Measurements from ENCODE around the gene GAREM2. TPM values are rescaled to one million over a fixed set of nuclear protein-coding genes. Genes with fewer than 3 reads are reported as not detected.
A peak's percentile ranks its signal among the peaks of the same experiment; 100 is the strongest.

The GAREM2 gene
- total RNA-seq, 4 donors from 2014 or later = 0.39 to 0.98 (median 0.72) TPM

- peak in 1 of 2 donors; percentile 60 for DNase-seq (ENCODE audit: low spot score in 2 of 2)
- WGBS = 97% methylated on average over 5 of the region's 5 CpGs
Observed at GRCh38 chr2:26169226-26169625, 3.7 kb upstream of the GAREM2 start.

DNA sequence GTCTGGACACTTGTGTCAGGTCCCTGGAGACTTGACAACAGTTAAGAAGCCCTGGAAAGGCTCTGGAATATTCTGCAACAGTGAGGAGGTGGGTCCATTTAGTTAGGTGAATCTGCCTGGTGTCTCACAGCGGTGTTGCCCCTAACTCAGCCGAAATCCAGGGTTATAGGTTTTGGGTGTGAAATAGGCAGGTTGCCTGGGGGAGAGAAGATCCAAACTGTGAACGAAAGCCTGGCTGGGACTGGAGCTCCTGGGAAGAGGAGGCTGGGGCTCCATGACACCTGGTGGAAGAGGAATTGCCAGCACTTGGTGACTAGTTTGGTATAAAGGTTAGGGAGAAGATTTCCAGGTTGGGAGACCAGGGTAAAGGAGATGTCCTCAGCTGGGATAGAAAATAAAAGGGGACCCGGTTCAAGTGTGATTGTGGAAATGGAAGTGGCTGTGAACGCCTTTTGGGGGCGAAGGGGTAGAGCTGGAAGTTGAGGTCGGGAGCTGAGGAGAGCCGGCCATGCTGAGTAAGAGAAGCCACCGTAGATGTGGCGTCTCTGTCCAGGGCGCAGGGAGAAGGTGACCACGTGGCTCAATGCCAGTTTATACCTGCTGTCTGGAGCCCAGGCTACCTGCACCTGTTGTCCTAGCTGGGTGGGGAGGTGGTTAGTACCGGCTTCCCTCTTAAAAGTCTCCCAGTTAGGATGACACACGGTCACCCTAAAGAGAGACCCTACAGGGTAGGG is 3.0 kb upstream of the GAREM2 start:
- WGBS = 87% methylated on average over 14 of the region's 14 CpGs
- H3K4me1 ChIP-seq = peaks cover 16% of the 10 kb centered on the region
- peak in 1 of 2 donors; percentile 58 for DNase-seq (ENCODE audit: low spot score in 2 of 2)

More at GRCh38 chr2:26169226-26169625, 3.7 kb upstream of the GAREM2 start:
- no peak overlapping the region for H3K4me3 ChIP-seq
- no peak overlapping the region for H3K27ac ChIP-seq
- TF ChIP-seq EP300 (IDR thresholded peaks at IDR 0.05) = no peak
- TF ChIP-seq POLR2AphosphoS5 (IDR thresholded peaks at IDR 0.05) = no peak
- TF ChIP-seq CTCF (IDR thresholded peaks at IDR 0.05) = no peak
- no peak for TF ChIP-seq POLR2A (IDR thresholded peaks at IDR 0.05)
- H3K4me1 ChIP-seq = peaks cover 16% of the 10 kb centered on the region
- peaks cover 19% of the 10 kb centered on the region for H3K27me3 ChIP-seq
- no peaks in the 10 kb centered on the region for H3K36me3 ChIP-seq
- no peaks in the 10 kb centered on the region for H3K9me3 ChIP-seq

DNA sequence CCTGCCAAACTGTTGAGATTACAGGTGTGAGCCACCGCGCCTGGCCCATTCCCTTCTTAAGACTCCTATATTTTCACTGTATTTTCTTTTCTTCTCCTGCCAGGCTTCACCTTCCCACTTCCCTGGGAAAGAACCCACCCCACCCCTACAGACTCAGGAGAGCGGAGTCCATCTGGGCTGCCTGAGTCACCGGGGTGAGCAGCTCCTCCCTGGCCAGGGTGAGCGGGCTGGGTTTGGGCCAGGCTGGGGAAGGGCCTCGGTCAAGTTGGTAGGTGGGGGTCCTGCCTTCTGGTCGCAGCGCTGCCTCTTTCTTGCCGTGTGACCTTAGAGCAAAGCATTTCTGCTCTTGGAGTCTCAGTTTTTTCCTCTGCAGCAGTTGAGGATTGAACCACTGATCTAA is 2.1 kb upstream of the GAREM2 start:
- no peak overlapping the region for H3K4me3 ChIP-seq
- no peaks in the 10 kb centered on the region for H3K9me3 ChIP-seq
- TF ChIP-seq EP300 (IDR thresholded peaks at IDR 0.05) = no peak
- WGBS = 87% methylated on average over 9 of the region's 9 CpGs
- H3K4me1 ChIP-seq = peaks cover 16% of the 10 kb centered on the region
- H3K36me3 ChIP-seq = no peaks in the 10 kb centered on the region
- H3K27ac ChIP-seq = no peak overlapping the region
- H3K27me3 ChIP-seq = peaks cover 25% of the 10 kb centered on the region
- peak in 1 of 2 donors; percentile 34 for DNase-seq (ENCODE audit: low spot score in 2 of 2)

More for the DNA sequence above, 3.0 kb upstream of the GAREM2 start:
- peaks cover 25% of the 10 kb centered on the region for H3K27me3 ChIP-seq
- H3K27ac ChIP-seq = no peak overlapping the region
- TF ChIP-seq CTCF (IDR thresholded peaks at IDR 0.05) (no peak), POLR2A (IDR thresholded peaks at IDR 0.05) (no peak), POLR2AphosphoS5 (IDR thresholded peaks at IDR 0.05) (no peak), EP300 (IDR thresholded peaks at IDR 0.05) (no peak)
- no peak overlapping the region for H3K4me3 ChIP-seq
- no peaks in the 10 kb centered on the region for H3K36me3 ChIP-seq
- no peaks in the 10 kb centered on the region for H3K9me3 ChIP-seq

- WGBS = 56% methylated on average over 19 of the region's 56 CpGs
- Histone ChIP-seq H3K4me3 (peak overlapping the region; percentile 51), H3K27me3 (peaks cover 25% of the 10 kb centered on the region)
Observed at GRCh38 chr2:26172189-26172870, 558 bp upstream of the GAREM2 start.

DNA sequence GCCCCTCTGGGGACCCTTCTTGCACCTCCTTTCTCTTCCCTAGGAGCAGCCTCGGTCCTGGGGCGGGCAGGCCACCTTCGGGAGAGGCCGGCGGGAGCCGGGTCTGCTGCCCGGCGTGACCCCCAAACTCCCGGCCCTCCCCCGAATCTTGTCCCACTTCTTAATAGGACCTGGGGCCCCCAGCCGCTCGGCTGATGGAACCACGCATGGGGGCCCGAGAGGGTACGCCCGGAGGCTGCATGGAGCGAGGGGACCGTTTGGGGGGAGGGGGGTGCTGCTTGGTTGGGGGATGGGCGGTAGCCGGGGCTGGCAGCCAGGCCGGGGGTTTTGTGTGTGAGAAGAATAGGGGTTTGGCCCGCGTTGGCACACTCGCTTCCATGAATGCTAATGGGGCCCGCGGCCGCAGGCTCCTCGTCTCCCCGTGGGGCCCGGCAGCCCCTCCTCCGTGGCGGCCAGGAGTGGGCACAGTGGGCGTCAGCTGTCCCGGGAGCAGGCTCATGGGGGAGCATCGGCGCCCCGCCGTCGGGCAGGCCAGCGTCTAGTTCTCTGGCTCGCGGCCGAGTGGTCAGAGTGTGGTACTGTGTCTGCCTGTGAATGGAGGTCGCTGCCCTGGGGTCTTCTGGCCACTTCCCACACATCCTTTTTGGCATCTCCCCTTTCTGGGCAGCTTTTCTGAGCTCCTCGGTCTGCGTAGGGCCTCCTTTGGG is 1.0 kb downstream of the GAREM2 start:
- Histone ChIP-seq H3K4me1 (peaks cover 22% of the 10 kb centered on the region), H3K27me3 (peaks cover 25% of the 10 kb centered on the region), H3K27ac (no peak overlapping the region), H3K36me3 (no peaks in the 10 kb centered on the region), H3K9me3 (no peaks in the 10 kb centered on the region), H3K4me3 (peak overlapping the region; percentile 51)
- peak in 1 of 2 donors; percentile 79 for DNase-seq (ENCODE audit: low spot score in 2 of 2)
- TF ChIP-seq EP300 (IDR thresholded peaks at IDR 0.05) (no peak), POLR2AphosphoS5 (IDR thresholded peaks at IDR 0.05) (no peak), POLR2A (IDR thresholded peaks at IDR 0.05) (no peak), CTCF (IDR thresholded peaks at IDR 0.05) (no peak)
- 26% methylated on average over 30 of the region's 46 CpGs for WGBS

More at GRCh38 chr2:26172189-26172870, 558 bp upstream of the GAREM2 start:
- Histone ChIP-seq H3K9me3 (no peaks in the 10 kb centered on the region), H3K27ac (no peak overlapping the region), H3K36me3 (no peaks in the 10 kb centered on the region), H3K4me1 (peaks cover 16% of the 10 kb centered on the region)
- no peak for TF ChIP-seq POLR2A (IDR thresholded peaks at IDR 0.05)
- no peak for TF ChIP-seq POLR2AphosphoS5 (IDR thresholded peaks at IDR 0.05)
- TF ChIP-seq EP300 (IDR thresholded peaks at IDR 0.05) = no peak
- TF ChIP-seq CTCF (IDR thresholded peaks at IDR 0.05) = no peak
- peak in 1 of 2 donors; percentile 72 for DNase-seq (ENCODE audit: low spot score in 2 of 2)
